DLD1 (cell line): ENCODE data around the gene WDR7.

Experiments used
- in situ Hi-C: cut with HindIII; loops from 2 replicates; pipeline ENCODE4 v1.10.0; 2017; ENCODE audit warnings: low sequenced_read_pairs

WDR7 gene

GRCh38 chr18:56878711-56879110, 227.6 kb downstream of the WDR7 start:
- in situ Hi-C loops = no loop called here

- in situ Hi-C loops = no loop called here
These were observed 233.4 kb downstream of the WDR7 start for GRCh38 chr18:56884511-56884910.

DNA sequence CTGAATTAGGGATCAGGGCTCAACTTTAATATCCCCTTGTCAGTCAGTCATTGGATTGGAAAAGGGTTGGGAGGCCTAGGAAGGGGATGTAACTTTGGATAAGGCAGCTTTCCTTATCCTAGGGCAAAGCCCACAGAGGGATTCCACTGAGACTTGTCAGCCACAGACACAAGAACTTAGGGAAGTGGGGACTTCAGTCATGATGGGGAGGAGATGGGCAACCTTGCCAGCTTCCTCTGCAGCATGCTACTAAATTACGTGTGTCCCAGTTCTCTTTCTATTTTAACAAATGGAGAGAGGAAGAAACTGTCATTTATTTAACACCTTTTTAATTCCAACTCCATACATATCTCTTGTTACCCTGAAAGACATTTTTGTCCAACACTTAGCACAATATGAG, 237.8 kb downstream of the WDR7 start:
- in situ Hi-C loops = no loop called here

- in situ Hi-C loops = no loop called here
These were observed 238.5 kb downstream of the WDR7 start for GRCh38 chr18:56889621-56890020.

GRCh38 chr18:56890632-56891031, 239.5 kb downstream of the WDR7 start:
- in situ Hi-C loops = no loop called here

DNA sequence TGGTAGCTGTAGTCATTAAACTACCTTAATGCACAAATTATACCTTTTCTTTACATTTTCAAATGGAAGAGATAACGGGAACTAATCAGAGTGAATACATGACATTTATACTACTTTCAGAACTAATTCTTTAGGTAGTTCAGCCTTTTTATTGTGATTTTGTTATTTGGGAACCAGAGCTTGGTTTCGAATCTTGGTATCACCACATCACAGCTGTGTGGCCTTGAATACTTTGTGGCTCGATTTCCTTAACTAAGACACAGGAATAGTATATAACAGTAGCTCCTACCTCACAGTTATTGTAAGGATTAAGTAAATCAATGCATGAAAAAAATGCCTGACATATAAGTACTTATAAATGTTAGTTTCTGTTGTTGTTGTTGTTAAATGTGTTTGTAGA, 240.0 kb downstream of the WDR7 start:
- in situ Hi-C loops = no loop called here

GRCh38 chr18:56891870-56892269, 240.7 kb downstream of the WDR7 start:
- in situ Hi-C loops = no loop called here

DNA sequence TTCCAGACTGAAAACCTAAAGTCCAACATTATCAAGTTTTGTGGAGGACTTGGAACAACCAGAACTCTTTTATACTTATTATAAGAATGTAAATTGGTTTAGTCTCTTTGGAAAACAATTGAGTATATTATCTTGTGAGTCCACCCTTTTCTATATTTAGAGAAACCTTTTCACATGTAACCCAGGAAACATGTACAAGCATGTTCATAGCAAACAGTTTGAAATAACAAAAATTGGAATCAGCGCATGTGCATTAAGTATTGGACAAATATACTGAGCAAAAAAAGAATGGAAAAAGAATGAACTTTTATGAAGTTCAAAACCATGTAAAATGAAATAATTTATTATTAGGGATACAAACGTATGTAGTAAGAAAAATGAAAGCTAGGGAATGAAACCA, 246.0 kb downstream of the WDR7 start:
- in situ Hi-C loops = no loop called here

DNA sequence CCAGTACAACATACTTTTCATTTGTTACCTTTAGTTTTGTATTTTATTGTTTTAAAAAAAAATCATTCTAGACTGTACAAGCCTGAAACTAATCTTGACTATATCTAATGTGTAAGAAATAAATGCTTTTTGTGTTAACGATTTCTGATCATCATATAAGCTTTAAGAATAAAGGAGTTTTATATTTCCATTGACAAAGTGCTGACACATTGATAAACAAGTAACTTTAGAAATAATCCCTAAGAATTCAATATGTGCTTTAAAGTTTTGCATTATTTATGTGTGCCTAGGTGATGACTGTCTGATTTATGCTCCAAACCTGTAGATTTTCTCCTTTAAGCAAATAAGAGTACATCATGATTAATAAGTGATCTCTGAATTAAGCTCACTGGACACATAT, 248.5 kb downstream of the WDR7 start:
- in situ Hi-C loops = no loop called here

- in situ Hi-C loops = no loop called here
These were observed 249.3 kb downstream of the WDR7 start for GRCh38 chr18:56900195-56901094.

DNA sequence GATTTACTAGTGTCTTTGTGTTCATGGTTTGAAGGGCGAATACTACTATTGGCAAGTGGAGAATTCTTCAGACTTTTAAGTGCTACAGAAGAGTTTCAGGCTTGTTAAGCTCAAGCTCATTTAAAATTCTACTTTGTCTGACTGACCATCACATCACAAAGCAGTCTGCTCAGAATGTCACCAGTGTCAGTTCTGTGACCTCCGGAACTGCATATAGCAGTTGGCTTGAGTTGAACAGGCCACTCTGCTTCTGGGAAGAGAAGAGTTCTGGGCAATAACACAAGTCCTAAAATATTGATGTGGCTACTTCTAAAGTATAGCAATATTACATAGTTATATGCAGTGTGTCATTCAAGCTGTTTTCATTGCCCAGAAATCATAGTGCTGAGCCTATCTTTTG, 250.8 kb downstream of the WDR7 start:
- in situ Hi-C loops = no loop called here

DNA sequence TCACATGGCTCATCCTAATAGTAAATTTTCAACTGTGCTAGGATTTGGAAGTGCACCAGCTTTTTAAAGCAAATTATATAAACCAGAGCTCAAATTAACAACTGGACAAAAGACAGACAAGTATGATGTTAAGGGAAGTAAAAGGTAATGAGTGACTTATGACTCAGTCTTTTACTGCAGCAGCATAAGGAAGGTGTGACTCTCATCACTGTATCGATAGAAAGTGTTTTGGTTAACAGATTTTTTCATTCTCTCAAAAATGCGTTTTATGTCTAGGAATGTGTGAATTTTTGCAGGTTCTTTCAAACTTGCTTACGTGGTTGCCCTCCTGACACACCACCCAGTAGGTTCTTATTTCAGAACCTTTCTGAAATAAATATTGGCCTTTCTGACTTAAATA, 251.5 kb downstream of the WDR7 start:
- in situ Hi-C loops = no loop called here

- in situ Hi-C loops = no loop called here
These were observed 252.5 kb downstream of the WDR7 start for GRCh38 chr18:56903686-56904085.

DNA sequence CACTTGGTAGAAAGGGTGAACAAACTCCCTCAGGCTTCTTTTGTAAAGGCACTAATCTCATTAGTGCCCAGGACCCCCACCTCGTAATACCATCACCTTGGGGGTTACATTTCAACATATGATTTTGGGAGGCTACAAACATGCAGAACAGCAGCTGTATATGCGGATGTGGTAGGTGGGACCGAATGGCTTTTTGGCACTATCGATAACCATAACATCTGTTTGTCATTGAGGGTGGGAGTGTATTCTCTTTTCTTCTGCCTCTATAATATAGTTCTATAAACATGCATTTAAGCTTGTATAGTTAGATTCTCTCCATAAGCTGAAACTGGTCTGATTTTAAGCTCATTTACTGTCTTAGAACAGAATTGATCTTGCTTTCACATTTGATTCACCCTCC, 256.6 kb downstream of the WDR7 start:
- in situ Hi-C loops = no loop called here

GRCh38 chr18:56910237-56910636, 259.1 kb downstream of the WDR7 start:
- in situ Hi-C loops = no loop called here

DNA sequence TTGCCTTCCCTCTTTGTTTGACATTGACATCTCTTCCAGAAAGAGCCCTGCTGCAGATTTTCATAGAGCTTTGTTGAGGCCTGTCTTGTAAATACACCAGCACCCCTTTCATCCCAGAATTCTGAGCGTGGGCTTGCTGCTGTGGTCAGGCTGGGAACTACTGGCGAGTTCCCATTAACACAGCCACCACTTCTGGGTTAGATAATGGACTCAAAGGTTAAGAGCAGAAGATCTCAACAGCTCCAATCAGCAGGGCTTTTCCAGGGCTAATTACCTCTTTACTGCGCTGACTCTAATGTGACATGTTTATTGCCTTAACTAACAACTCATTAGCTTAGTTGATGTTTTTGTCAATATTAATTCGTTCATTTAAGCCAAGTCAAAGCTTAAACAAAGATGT, 259.8 kb downstream of the WDR7 start:
- in situ Hi-C loops = no loop called here

GRCh38 chr18:56913941-56914340, 262.8 kb downstream of the WDR7 start:
- in situ Hi-C loops = no loop called here

- in situ Hi-C loops = no loop called here
These were observed 268.0 kb downstream of the WDR7 start for GRCh38 chr18:56919190-56919589.

DNA sequence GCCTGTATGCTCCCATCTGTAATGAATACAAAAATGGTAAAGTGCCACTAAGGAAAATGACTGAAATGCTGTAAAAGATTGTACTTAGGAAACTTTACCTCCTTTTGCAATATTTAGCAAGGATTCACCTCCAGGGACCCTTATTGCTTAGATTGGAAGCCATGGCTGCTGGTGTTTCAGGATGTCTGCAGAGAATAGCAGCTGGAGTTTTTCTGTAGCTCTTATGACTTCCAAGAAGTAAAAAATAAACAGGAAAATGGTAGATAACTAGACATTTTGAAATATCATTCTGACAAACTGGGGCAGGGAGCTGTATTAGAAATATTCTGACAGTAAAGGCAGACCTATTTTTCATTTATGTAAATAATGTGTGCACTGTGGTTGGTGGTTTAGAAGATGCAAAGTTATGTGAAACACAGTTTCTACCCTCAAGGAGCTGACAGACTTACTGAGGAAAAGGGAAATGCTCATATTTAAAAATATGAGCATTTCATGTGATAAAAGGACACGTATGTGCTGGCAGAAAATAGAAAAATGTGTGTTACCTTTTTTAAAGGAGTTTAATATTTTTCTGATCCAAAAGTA, 270.8 kb downstream of the WDR7 start:
- in situ Hi-C loops = no loop called here

GRCh38 chr18:56926734-56927133, 275.6 kb downstream of the WDR7 start:
- in situ Hi-C loops = no loop called here

- in situ Hi-C loops = no loop called here
These were observed 276.6 kb downstream of the WDR7 start for GRCh38 chr18:56927786-56928185.

DNA sequence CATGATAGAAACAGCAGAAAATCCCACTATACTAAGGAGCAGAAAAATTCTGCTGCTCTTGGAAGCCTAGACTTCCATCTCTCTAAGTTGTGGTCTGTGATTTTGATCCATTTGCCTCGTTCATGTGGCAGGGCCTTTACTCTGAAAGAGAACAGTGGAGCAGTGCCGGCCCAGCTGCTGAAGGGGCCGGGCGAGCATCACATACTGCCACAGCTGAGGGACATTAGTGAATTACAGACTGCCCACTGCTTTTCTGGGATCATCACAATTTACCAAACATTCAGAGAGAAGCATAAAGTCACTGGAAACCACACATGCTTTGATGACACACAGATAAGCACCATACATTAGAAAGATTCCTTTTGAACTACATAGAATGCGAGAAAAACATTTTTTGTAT, 278.7 kb downstream of the WDR7 start:
- in situ Hi-C loops = no loop called here

- in situ Hi-C loops = no loop called here
These were observed 282.3 kb downstream of the WDR7 start for GRCh38 chr18:56933472-56933871.
